Ovary (tissue), 9 donors: ENCODE data around the gene ARHGAP8. TPM values are rescaled to one million over a fixed set of nuclear protein-coding genes. Genes with fewer than 3 reads are reported as not detected.

ENCODE experiments used
- DNase-seq, 5 donors: peaks; one replicate each; pipeline ENCODE4 v3.0.0-alpha.2; 2019 to 2020
- H3K27ac ChIP-seq, 2 donors: fragments of 200-600 bp; one replicate each; pipeline versions ENCODE4 v1.5.1 to v1.8.0; 2019 to 2022
- H3K27me3 ChIP-seq: fragments of 200-600 bp; one replicate; pipeline ENCODE4 v1.8.0; 2022
- H3K36me3 ChIP-seq: fragments of 200-600 bp; sonication (generic); one replicate; pipeline ENCODE4 v1.5.1; 2019
- H3K4me1 ChIP-seq: one replicate; pipeline ENCODE4 v1.8.1; 2013; ENCODE audit warnings: mild to moderate bottlenecking, moderate library complexity; ENCODE audit not compliant: insufficient read depth
- H3K4me3 ChIP-seq: fragments of 200-600 bp; sonication (generic); one replicate; pipeline ENCODE4 v1.5.1; 2017
- H3K9me3 ChIP-seq, 2 donors: fragments of 200-600 bp in 1 of 2; sonication (generic) in 1 of 2; one replicate each; pipeline versions ENCODE4 v1.5.1 to v1.8.1; 2013 to 2019; ENCODE audit warnings: mild to moderate bottlenecking in 1 of 2, moderate library complexity in 1 of 2
- EP300 ChIP-seq: sonication (generic); formaldehyde crosslinking; IDR thresholded peaks from one replicate; pipeline ENCODE4 v1.6.1; 2017; ENCODE audit warnings: antibody characterized with exemption
- POLR2A ChIP-seq: fragments of 450-650 bp; IDR thresholded peaks from one replicate; pipeline ENCODE4 v1.6.1; 2017; ENCODE audit warnings: antibody characterized with exemption, mild to moderate bottlenecking, moderate library complexity
- whole genome bisulfite sequencing, 3 donors: extraction: QIAGEN DNeasy Blood & Tissue Kit in 1 of 3; methylation state at CpG; one replicate each; pipeline versions ENCODE4 v1.1.5 to v1.1.7; 2013 to 2017; 5-methylcytosine and 5-hydroxymethylcytosine counted together
- intact Hi-C, 4 donors: fragments of 100-400 bp; cut with DNase I; formaldehyde crosslinking; loops; one replicate each; pipeline versions ENCODE4 v1.11.0 to v1.15.1; 2022 to 2023
- polyA plus RNA-seq, 2 donors: library from polyadenylated mRNA; stranded (reverse); fragments of 200-250 nt in 1 of 2; fragments of 350-450 nt in 1 of 2; fragmentation: Illumina TruSeq in 1 of 2; extraction: RNeasy Lipid Tissue Mini Kit (QIAGEN cat#74804) in 1 of 2; gene quantifications; one replicate each; pipeline ENCODE4 v1.2.3, GENCODE V29; 2013 to 2014
- total RNA-seq, 7 donors: library from RNA; depleted of rRNA in 2 of 7; stranded (reverse); fragments of >200 nt in 2 of 7; fragmentation: NEBNext Ultra II Directional in 3 of 7; extraction: Animal tissue kit (Norgen Biotek cat#: 25700) in 3 of 7; gene quantifications; one replicate each; pipeline versions ENCODE4 v1.1.0 to v1.2.4, GENCODE V29; 2016 to 2023
- TF ChIP-seq, protein P1 (sequence below), 3 donors: fragments of 450-650 bp in 2 of 3; fragments of 200-600 bp in 1 of 3; IDR thresholded peaks; one replicate each; pipeline versions ENCODE4 v1.5.1 to v1.8.0; 2016 to 2022; ENCODE audit warnings: antibody characterized with exemption in 3 of 3, mild to moderate bottlenecking in 1 of 3
- donor health status: DM: no; HTN: no; CAD: no; lungs with moderate emphysema.
- donor health status: DM: no; HTN: no; CAD: no.
- donor health status: Bipolar disorder and iron deficiency.
- donor health status: DM: yes; HTN: yes; CAD: no.
- donor health status: DM: no; HTN: no; CAD: no.
- donor health status: DM: yes; HTN: yes; CAD: no.

The ARHGAP8 gene
- total and polyA plus RNA-seq, 9 donors = 0.45 to 23.8 (median 2.1) TPM

DNA sequence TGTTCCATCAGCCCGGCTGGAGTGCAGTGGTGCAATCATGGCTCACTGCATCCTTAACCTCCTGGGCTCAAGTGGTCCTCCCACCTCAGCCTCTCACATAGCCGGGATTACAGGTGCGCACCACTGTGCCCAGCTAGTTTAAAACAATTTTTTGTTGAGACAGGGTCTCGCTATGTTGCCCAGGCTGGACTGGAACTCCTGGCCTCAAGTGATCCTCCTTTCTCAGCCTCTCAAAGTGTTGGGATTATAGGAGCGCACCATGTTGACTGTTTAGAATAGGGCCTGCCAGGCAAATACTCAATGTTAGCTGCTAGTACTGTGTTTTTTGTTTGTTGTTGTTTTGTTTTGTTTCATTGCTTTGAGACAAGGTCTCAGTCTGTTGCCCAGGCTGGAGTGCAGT, 66.4 kb downstream of the ARHGAP8 start:
- H3K27me3 ChIP-seq = no peaks in the 10 kb centered on the region
- no peak for DNase-seq
- intact Hi-C loops = no loop called here
- H3K27ac ChIP-seq = no peak overlapping the region
- WGBS, 3 donors = 89 to 98% (median 90%) methylated on average over 5 of the region's 5 CpGs
- no peak overlapping the region for H3K4me3 ChIP-seq
- TF ChIP-seq POLR2A = no peak
- TF ChIP-seq EP300 = no peak
- TF ChIP-seq, protein P1, sequence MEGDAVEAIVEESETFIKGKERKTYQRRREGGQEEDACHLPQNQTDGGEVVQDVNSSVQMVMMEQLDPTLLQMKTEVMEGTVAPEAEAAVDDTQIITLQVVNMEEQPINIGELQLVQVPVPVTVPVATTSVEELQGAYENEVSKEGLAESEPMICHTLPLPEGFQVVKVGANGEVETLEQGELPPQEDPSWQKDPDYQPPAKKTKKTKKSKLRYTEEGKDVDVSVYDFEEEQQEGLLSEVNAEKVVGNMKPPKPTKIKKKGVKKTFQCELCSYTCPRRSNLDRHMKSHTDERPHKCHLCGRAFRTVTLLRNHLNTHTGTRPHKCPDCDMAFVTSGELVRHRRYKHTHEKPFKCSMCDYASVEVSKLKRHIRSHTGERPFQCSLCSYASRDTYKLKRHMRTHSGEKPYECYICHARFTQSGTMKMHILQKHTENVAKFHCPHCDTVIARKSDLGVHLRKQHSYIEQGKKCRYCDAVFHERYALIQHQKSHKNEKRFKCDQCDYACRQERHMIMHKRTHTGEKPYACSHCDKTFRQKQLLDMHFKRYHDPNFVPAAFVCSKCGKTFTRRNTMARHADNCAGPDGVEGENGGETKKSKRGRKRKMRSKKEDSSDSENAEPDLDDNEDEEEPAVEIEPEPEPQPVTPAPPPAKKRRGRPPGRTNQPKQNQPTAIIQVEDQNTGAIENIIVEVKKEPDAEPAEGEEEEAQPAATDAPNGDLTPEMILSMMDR (IDR thresholded peaks at IDR 0.05) = no peak
- no peaks in the 10 kb centered on the region for H3K9me3 ChIP-seq
- H3K4me1 ChIP-seq = no peaks in the 10 kb centered on the region
- no peaks in the 10 kb centered on the region for H3K36me3 ChIP-seq

DNA sequence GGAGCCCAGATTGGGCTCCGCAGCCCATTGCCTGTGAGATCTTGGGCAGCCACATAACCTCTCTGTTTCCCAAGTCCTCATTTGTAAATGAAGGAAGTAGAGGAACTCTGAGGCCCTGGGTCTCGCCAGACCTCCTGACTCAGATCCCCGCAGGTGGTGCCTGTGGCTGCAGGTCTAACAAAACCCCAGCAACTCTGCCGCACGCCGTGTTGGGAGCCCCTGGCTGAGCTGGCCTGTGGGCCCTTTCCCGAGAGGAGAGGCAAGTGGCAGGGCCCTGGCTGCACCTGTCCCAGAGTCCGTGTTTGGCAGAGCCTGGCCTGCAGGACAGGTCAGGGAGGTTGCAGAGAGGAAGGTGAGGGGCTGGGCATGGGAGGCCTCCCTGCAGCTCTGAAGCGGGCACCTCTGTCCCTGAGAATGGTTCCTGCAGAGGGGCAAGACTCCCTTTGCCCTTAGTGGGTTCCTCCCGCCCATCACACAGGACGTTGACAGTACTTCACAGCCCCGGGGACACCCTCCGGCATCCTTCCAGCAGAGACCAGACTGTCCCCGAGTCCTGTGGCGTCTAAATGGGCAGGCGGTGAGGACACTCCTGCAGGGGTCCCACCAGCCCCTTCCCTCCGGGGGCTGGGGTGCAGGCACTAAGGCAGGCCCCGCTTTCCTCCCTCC, 67.7 kb downstream of the ARHGAP8 start:
- intact Hi-C loops = no loop called here

DNA sequence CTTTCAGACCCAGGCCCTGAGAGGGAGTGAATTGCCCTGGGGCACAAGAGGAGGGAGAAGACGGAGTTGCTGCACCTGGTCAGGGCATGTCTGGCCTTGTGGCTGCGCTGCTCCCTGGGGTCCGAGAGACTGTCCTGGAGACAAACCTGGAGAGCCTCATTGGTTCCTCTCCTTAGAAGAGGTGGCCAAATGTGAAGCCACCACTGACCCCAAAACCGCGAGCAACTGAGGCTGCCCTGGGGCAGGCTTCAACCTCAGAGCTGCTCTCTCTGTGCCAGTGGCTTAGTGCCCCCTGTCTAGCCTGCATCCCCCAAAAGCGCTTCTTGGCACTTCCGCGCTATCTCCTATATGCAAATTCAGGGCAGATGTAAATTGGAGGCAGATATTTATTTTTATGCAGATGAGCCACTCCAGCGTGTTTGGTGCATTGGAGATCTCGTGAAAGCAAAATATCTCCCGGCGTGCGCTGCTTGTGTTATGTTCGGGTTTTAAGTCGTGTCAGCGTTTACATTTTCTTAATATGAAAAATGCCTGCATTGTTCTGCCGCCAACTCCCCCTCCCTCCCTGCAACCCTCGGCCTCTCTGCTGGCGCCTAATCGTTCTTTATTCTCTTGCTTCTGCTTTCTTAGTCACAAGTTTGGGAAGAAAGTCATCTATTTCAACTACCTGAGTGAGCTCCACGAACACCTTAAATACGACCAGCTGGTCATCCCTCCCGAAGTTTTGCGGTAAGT, 69.5 kb downstream of the ARHGAP8 start:
- DNase-seq = no peak
- Histone ChIP-seq H3K9me3 (no peaks in the 10 kb centered on the region), H3K4me1 (no peaks in the 10 kb centered on the region), H3K36me3 (no peaks in the 10 kb centered on the region), H3K27ac (no peak overlapping the region), H3K27me3 (no peaks in the 10 kb centered on the region), H3K4me3 (no peak overlapping the region)
- TF ChIP-seq, protein P1 (IDR thresholded peaks at IDR 0.05) = no peak
- TF ChIP-seq EP300 = no peak
- no peak for TF ChIP-seq POLR2A
- intact Hi-C loops = loop anchor here in 1 of 4 donors (2.0 kb wide), 1 partner anchor 275 kb away; no protein-coding TSS in a partner anchor
- 49 to 70% (median 68%) methylated on average over 24 of the region's 24 CpGs for WGBS, 3 donors

More for the DNA sequence above, 67.7 kb downstream of the ARHGAP8 start:
- H3K27me3 ChIP-seq = no peaks in the 10 kb centered on the region
- H3K4me3 ChIP-seq = no peak overlapping the region
- H3K4me1 ChIP-seq = no peaks in the 10 kb centered on the region
- DNase-seq = no peak
- H3K9me3 ChIP-seq = no peaks in the 10 kb centered on the region
- TF ChIP-seq EP300 (no peak), POLR2A (no peak)
- TF ChIP-seq, protein P1 (IDR thresholded peaks at IDR 0.05) = no peak
- no peak overlapping the region for H3K27ac ChIP-seq
- H3K36me3 ChIP-seq = no peaks in the 10 kb centered on the region
- 61 to 67% (median 62%) methylated on average over 17 to 18 of the region's 18 CpGs for whole genome bisulfite sequencing, 3 donors

DNA sequence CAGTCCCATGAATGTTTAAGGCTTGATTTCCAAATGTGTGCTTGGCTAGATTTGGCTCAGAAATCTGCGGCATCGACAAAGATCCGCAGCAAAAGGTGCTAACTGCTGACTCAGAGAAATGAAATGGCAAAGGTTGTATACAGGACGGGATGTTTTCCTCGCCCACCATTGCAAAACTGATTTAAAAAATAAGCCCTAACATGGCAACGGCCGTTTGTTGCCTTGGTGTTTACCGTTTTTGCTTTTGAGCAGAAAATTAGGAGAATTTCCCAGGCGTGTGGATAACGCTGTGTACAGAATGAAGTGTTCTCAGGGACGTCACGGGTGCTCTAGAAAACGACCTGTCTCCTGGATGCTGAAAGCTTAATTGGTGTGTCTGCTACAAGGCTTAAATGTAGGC, 70.2 kb downstream of the ARHGAP8 start:
- Histone ChIP-seq H3K36me3 (no peaks in the 10 kb centered on the region), H3K27ac (no peak overlapping the region), H3K4me3 (no peak overlapping the region), H3K27me3 (no peaks in the 10 kb centered on the region), H3K4me1 (no peaks in the 10 kb centered on the region), H3K9me3 (no peaks in the 10 kb centered on the region)
- TF ChIP-seq EP300 (no peak), POLR2A (no peak)
- TF ChIP-seq, protein P1 (IDR thresholded peaks at IDR 0.05) = no peak
- no peak for DNase-seq
- intact Hi-C loops = loop anchor here in 1 of 4 donors (2.0 kb wide), 1 partner anchor 274 kb away; no protein-coding TSS in a partner anchor
- WGBS, 3 donors = 44 to 78% (median 60%) methylated on average over 13 of the region's 13 CpGs
